ENCODE measurements around the gene ZNF75A.
"Not testable (repeated sequence)": the region's sequence is repeated elsewhere in the genome, so short reads cannot be mapped to it uniquely, and the experiment has no call there.

ZNF75A gene

GRCh38 chr16:3305109-3306068 is at the start of gene ZNF75A, which contains the start of gene TIGD7:
TSS of gene ZNF75A (plus strand) at chr16:3305497. CDS start at chr16:3308429, 2,932 bp downstream.
TSS of gene TIGD7 (minus strand) at chr16:3305430. CDS start at chr16:3300614, 4,816 bp downstream.
- peak; percentile 85 to 89 for DNase-seq

DNA sequence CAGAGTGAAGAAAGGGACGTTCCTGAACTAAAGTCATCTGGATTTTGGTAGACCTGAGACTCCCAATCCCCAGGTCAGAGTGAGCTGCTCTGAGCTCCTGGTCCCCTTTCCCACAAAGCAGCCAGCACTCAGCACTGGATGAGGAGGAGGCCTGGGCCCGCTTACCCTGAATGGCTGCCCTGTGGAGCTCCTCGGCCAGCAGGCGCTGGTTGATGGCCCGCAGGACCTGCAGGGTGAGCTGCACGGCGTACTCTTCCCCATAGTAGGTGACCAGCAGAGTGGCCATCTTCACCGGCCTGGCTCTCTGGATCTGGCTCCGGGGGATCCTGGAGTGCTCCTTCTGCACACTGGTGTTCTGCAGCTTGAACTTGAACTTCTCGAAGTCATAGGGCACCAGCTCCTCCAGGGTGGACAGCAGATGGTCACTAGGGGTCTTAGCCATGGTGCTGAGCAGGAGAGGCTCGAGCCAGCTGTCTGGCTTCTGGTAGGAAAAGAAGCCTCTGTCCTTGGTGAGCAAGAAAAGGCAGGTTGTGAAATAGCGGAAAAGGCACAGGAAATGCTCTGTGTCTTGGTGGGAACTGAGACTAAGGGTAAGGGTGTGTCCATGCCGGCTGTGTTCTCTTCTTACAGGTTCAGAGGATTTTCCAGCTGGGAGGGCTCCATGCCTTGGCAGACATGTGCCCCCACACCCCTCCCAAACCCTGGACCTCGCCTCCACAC is 49.0 kb upstream of the ZNF75A start, which contains the start of gene MEFV:
Gene MEFV, minus strand, starts transcription at position 488 of the 720 bp plus-strand sequence. Its CDS starts 46 bp downstream, at position 442.
- no peak for DNase-seq

DNA sequence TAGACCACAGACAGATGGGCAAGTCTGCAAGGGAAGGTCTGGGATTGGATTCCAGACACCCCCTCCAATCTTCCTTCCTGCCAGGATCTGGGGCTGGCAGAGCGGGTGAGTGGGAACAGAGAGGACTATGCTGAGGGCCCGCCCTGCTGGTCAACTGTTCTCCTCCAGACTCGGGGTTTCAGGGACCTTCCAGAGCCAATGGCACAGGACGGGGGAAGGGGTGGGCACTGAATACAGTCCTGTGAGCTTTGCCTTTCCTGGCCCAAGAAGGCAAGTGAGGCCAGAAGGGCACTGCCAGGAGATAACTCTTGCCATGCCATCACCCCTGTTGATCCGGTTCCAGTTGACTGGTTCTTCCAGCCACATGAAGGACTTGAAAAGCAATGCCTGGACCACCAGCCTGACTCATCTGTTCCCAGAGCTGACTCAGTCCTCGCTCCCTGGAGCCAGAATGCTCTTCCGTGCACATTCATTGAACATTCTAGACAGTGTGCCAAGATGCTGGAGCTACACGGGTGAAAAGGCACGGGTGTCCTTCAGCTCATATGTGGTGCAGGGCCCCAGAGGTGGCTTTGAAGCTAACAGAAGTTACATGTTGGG is 48.3 kb upstream of the ZNF75A start:
- no peak for DNase-seq

- DNase-seq: no peak
Observed at GRCh38 chr16:3259836-3260235, 45.5 kb upstream of the ZNF75A start.

GRCh38 chr16:3262517-3262916 is 42.8 kb upstream of the ZNF75A start:
- no peak for DNase-seq

DNA sequence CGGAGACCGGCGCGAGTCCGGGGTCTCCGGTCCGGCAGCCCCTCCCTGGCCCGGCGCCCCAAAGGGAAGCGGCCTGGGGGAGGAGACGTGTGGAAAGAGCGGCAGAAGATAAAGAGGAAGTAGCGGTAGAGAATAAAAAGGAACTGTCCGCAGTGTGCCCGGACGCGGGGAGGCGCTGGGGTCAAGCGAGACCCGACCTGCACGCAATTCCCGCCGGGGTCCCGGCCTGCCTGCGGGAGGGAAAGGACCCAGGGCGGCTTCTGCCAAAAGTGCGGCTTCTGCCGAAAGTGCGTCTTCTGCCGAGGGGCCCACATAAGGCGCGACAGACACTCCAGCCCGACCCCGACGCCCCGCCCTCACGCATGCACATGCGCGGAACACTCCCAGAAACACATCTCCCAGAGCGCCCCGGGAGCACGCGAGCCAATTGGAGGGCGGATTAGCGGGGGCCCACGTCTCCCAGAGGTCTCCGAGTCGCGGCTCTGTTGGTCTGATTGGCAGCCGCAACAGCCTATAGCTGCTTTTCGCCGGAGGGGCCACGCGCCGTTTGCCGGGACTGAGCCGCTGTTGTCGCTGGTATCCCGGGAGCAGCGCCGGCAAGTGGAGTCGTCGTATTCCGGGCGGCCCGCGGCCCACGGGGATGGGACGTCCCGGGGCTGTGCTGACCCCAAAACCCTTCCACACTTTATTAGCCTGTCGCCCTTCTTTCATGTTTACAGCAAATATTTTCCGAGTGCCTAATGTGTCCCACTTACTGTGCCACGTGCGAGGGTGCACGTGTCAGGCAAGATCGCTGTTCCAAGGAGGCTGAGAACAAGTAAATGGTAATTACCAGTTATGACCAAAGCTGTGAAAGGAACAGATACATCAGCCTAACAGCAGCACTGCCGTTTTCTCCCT is 40.9 kb upstream of the ZNF75A start:
- peak; percentile 97 to 98 for DNase-seq

DNA sequence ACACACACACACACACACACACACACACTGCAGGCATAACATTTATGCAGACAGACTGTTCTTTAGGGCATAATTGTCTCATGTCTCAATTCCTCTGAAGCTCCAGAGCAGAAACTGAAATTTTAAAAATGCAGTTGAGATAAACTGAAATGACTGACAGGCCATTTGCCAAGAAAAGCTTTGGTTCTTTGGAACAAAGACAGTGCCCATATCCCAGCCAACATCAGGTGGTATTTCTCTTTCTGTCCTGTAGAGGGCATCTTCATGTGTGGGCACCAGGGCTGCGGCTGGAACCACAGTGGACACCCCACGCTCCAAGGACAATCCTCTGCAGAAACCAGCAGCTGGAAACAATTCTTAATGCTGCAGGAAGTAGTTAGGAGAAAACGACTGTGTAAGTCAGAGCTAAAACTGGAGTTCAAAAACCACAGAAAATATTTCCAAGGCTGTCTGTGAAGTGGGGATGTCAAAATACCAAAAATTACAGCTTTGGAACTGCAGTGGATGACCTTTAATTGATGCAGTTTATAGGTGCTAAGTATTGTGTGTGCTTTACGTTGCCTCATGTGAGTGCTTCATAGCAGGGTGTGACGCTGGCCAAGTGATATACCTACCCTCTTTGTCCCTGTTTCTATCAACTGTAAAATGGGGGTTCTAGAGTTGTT is 38.3 kb upstream of the ZNF75A start:
- no peak for DNase-seq

- DNase-seq: no peak
Observed at GRCh38 chr16:3268294-3268693, 37.0 kb upstream of the ZNF75A start.

DNA sequence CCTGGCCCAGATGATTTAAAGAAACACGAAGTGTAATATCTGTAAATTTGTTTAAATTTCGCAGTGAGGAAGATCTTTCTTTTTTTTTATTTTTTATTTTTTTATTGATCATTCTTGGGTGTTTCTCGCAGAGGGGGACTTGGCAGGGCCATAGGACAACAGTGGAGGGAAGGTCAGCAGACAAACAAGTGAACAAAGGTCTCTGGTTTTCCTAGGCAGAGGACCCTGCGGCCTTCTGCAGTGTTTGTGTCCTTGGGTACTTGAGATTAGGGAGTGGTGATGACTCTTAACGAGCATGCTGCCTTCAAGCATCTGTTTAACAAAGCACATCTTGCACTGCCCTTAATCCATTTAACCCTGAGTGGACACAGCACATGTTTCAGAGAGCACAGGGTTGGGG is 34.6 kb upstream of the ZNF75A start:
- DNase-seq: not testable (repeated sequence)

DNA sequence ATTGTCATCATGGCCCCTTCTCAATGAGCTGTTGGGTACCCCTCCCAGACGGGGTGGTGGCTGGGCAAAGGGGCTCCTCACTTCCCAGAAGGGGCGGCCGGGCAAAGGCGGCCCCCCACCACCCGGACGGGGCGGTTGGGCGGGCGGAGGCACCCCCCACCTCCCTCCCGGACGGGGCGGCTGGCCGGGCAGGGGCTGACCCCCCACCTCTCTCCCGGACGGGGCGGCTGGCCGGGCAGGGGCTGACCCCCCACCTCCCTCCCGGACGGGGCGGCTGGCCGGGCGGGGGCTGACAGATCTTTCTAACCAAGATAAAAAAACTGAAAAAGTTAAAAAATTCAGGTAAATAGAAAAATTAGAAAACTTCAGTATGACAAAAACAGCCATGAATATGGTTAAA is 34.0 kb upstream of the ZNF75A start:
- not testable (repeated sequence) for DNase-seq

DNA sequence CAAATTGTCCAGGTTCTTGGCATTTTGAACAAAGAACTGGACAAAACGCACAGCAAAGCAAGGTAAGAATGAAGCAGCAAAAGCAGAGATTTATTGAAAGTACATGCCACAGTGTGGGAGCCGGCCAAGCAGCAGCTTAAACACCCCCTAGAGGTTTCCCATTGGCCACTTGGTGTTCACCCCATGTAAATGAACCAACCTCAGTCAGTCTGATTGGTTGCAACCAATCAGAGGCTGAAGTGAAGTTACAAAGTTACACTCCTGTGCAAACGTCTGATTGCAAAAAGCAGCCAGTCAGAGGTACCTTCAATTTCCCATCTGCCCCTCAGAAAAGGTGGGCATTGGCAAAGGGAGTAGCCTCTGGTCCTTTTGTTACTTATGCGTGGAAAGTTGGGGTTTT is 30.8 kb upstream of the ZNF75A start:
- DNase-seq: no peak

DNA sequence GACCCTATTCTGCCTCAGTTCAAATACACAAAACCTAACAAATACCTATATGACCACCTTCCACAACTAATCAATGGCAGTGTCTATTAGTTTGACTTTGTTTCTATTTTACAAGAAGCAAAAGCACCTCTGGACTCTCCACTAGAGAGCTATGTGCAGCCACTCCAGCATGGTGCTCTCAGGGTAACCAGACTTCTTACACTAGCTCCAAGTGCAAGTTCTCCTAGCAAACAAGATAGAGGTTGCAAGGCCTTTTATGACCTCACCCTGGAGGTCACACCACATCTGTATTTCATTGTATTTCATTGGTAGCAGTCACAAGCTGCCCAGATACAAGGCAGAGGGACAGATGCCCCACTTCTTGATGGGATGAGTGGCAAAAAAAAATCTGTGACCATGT is 30.4 kb upstream of the ZNF75A start:
- DNase-seq: no peak

DNA sequence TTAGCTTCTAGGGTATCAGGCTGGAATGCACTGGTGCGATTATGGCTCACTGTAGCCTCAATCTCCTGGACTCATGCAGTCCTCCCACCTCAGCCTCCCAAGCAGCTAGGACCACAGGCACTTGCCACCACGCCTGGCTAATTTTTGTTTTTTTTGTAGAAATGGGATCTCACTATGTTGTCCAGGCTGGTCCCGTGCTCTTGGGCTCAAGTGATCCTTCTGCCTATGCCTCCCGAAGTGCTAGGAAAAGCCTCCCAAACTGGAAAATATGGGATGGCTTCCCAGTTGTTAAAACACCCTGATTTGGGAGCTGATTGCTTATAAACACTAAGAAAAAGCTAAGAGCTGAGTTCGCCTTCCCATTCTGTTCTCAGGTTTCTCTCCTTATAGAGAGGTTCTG is 28.6 kb upstream of the ZNF75A start:
- no peak for DNase-seq

GRCh38 chr16:3281222-3281820 is 24.0 kb upstream of the ZNF75A start:
- DNase-seq: no peak

GRCh38 chr16:3282103-3282729 is 23.1 kb upstream of the ZNF75A start:
- no peak for DNase-seq

- peak; percentile 94 to 95 for DNase-seq
Observed at GRCh38 chr16:3282730-3283542, 22.4 kb upstream of the ZNF75A start, which contains the start of gene ZNF263. TSS of gene ZNF263 (plus strand) at chr16:3283491. CDS start at chr16:3283819, 328 bp downstream.

- peak in 1 of 2 experiments; percentile 33 for DNase-seq
Observed at GRCh38 chr16:3283543-3284447, 21.5 kb upstream of the ZNF75A start.

DNA sequence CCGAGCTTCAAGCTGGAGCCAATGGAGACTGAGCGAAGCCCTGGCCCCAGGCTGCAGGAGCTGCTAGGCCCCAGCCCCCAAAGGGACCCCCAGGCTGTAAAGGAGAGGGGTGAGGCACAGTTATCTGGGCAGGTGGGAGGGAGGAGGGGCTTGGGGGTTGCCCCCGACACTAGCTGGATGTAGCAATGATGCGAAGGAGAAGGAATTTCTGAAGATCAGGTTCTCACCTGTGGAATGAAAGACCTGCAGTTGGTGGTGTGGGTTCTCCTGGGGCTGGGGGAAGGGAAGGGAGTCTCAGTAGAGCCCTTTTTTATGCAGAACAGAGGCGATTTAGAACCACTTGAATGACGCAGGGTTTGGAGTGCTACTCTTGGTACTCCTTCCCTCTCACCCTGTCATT is 20.2 kb upstream of the ZNF75A start:
- no peak for DNase-seq

All from activated T-cell treated with anti-CD3 and anti-CD28 coated beads, Interleukin-2, amount 50 U/mL, for 48 hours (primary cell).